GM18505 (cell line): ENCODE results near the gene NOL12.
"Not testable (repeated sequence)": the region's sequence is repeated elsewhere in the genome, so short reads cannot be mapped to it uniquely, and the experiment has no call there.

Experiments
- ATAC-seq: cut with Tn5 transposase; IDR thresholded peaks from one replicate; pipeline ENCODE4 v1.9.1; 2021; ENCODE audit not compliant: unreplicated experiment
- POLR2A ChIP-seq: IDR thresholded peaks from 4 replicates; pipeline ENCODE4 v1.6.1; 2011; ENCODE audit warnings: borderline replicate concordance; ENCODE audit not compliant: insufficient read depth, insufficient read length; ENCODE audit errors: extremely low read depth

NOL12 gene

GRCh38 chr22:37650463-37651136, 35.5 kb upstream of the NOL12 start:
- no peak for TF ChIP-seq POLR2A
- no peak for ATAC-seq

- no peak for TF ChIP-seq POLR2A
- ATAC-seq = no peak
Measured at GRCh38 chr22:37654563-37655251, 31.4 kb upstream of the NOL12 start.

- no peak for TF ChIP-seq POLR2A
- no peak for ATAC-seq
Measured at GRCh38 chr22:37655252-37655563, 30.9 kb upstream of the NOL12 start.

GRCh38 chr22:37656583-37656982, 29.6 kb upstream of the NOL12 start:
- ATAC-seq = not testable (repeated sequence)

GRCh38 chr22:37657590-37658132, 28.5 kb upstream of the NOL12 start:
- TF ChIP-seq POLR2A = peak; percentile 10
- no peak for ATAC-seq

GRCh38 chr22:37658133-37659065, 27.7 kb upstream of the NOL12 start, which contains the start of gene PDXP:
Gene PDXP, plus strand, starts transcription at chr22:37658723. Its CDS starts 60 bp downstream, at chr22:37658783.
- TF ChIP-seq POLR2A = peak; percentile 81
- ATAC-seq = peak; percentile 72

- ATAC-seq = peak; percentile 8
- no peak for TF ChIP-seq POLR2A
Measured at GRCh38 chr22:37659066-37659896, 26.9 kb upstream of the NOL12 start.

- TF ChIP-seq POLR2A = no peak
- ATAC-seq = no peak
Measured at GRCh38 chr22:37659897-37660708, 26.0 kb upstream of the NOL12 start.

GRCh38 chr22:37660709-37661045, 25.5 kb upstream of the NOL12 start:
- no peak for ATAC-seq
- TF ChIP-seq POLR2A = no peak

GRCh38 chr22:37661160-37661924, 24.8 kb upstream of the NOL12 start:
- ATAC-seq = no peak
- TF ChIP-seq POLR2A = no peak

GRCh38 chr22:37662039-37662438, 24.1 kb upstream of the NOL12 start:
- no peak for TF ChIP-seq POLR2A
- ATAC-seq = no peak

GRCh38 chr22:37663521-37664140, 22.5 kb upstream of the NOL12 start:
- no peak for TF ChIP-seq POLR2A
- no peak for ATAC-seq
